DMS114 treated with DMSO at 0.1 percent for 48 hours (cell line): ENCODE measurements around the gene CACNA2D2.

Experiments used
- DNase-seq: peaks from one replicate; lab custom pipeline; 2025; ENCODE audit not compliant: unreplicated experiment; lab: John Stamatoyannopoulos, UW

CACNA2D2 gene

GRCh38 chr3:50430950-50431435 is 72.4 kb downstream of the CACNA2D2 start:
- DNase-seq: no peak

GRCh38 chr3:50430191-50430590 is 73.2 kb downstream of the CACNA2D2 start:
- no peak for DNase-seq

- no peak for DNase-seq
Observed at GRCh38 chr3:50428007-50428633, 75.3 kb downstream of the CACNA2D2 start.

GRCh38 chr3:50427217-50427616 is 76.2 kb downstream of the CACNA2D2 start:
- DNase-seq: no peak

- DNase-seq: no peak
Observed at GRCh38 chr3:50425911-50426310, 77.5 kb downstream of the CACNA2D2 start.

DNA sequence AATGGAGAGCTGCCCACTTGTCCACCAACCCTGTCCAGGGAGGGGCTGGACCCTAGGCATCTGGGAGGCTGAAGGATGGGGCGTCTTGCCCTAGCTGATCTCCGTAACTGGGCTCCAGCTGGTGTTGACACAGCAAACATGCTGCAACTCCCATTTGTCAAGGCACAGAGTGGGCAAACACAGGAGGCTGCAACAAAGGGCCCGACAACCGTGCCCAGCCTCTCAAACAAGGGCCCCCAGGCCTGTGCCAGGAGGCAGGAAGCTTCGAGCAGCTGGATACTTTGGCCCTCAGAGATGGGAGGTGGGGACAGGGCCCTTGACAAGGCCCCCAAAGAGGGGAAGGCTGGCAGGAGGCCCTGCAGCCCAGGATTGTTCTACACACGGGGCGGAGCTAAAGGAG is 79.9 kb downstream of the CACNA2D2 start:
- no peak for DNase-seq

DNA sequence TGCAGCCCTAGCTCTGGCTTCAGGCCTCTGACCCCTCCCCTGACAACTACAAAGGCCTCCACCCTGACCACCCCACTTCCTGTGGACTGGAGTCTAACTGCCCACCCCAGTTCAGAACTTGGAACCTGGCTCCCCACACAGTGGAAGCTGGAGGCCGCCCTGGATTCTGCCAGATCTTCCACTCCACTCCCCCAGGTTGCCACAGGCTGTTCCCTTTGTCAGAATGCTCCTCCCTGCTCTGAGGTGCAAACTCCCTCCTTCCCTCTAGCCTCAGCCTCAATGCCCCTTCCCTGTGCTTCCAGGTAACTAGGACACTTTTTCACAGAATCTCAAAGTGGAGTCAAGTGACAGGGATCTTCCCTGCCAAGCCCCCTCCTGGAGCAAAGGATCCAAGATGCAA is 81.3 kb downstream of the CACNA2D2 start:
- DNase-seq: no peak

GRCh38 chr3:50419595-50420370 is 83.7 kb downstream of the CACNA2D2 start:
- DNase-seq: no peak

- no peak for DNase-seq
Observed at GRCh38 chr3:50418850-50419249, 84.6 kb downstream of the CACNA2D2 start.

DNA sequence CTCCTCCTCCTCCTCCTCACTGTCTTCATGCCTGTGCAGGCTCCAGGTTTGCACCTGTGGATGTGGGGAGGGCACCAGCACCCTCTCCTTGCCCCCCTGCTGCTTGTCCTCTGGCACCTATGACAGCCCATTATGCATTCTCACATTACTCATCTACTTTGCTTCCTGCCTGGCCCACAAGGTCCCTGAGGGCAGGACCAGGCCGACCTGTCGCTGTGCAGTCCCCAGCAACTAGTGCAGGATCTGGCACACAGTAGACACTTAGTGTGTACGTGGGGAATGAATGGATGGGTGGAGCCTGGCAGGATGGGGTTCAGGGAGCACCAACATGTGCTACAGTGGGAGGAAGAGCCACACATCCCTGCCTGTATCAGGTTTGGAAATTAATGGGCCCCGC is 85.8 kb downstream of the CACNA2D2 start:
- no peak for DNase-seq

GRCh38 chr3:50416736-50417636 is 86.4 kb downstream of the CACNA2D2 start:
- no peak for DNase-seq

GRCh38 chr3:50415816-50416215 is 87.6 kb downstream of the CACNA2D2 start:
- DNase-seq: no peak

DNA sequence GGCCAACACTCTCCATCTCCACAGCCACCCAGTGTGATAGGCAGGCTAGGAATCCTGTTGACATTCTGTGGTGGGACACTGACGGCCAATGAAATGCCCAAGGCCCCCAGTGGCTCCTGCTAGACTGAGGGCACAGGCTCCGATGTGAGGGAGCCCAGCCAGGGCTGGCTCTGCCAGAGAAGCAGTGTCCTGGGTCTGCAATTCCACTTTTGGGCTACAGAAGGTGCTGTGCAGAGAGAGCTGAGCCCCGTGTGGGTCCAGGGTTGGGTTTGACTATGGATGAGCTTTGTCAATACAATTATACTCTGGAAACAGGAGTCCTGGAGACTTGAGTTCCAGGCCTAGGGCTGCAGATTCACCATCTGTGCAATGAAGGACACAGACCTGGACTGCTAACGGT is 88.4 kb downstream of the CACNA2D2 start:
- no peak for DNase-seq

GRCh38 chr3:50414616-50415015 is 88.8 kb downstream of the CACNA2D2 start:
- DNase-seq: no peak

GRCh38 chr3:50412231-50412754 is 91.1 kb downstream of the CACNA2D2 start:
- no peak for DNase-seq

- no peak for DNase-seq
Observed at GRCh38 chr3:50411229-50411628, 92.2 kb downstream of the CACNA2D2 start.

DNA sequence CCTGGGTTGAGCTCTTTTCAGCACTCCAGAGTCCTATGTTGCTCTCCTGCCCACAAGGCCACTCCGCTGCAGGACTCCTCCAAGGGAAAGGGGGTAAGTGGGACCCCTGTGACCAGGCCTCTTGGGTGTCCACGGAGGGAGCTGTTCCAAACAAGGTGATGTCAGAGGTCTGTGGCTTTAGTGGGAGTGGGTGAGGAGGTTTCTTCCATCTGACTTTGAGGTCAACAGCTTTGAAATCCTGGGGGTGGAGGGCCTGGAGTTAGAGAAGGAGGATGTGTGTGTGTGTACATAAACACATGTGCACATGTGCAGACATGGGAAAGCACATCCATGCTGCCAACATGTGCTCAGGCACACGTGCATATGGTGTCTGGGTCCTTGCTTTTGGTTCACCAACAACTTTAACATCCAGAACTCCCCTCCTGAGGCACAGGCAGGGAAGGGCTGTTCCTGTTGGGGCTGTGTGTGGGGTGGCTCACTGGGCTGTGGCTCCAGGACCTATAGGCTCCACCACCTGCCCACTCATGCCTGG is 92.8 kb downstream of the CACNA2D2 start:
- no peak for DNase-seq

DNA sequence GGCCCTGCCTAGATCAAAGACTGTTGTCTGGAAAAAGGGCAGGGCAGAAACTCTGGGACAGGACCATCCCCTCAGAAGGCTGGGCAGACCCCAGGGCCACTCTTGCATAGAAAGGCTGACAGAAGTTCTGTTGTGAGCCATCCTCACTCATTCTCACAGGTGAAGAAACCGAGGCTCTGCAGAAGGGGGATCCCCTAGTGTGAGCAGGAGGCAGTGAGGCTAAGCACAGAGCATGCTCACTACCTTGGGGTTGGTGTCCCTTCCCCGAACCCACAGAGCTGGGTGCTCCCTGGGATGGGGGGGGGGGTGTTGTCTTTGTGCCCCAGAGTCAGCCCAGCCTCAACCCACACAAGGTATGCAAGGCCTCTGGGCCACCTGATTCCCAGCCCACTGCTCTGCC is 93.2 kb downstream of the CACNA2D2 start:
- no peak for DNase-seq

- no peak for DNase-seq
Observed at GRCh38 chr3:50408443-50408944, 94.9 kb downstream of the CACNA2D2 start.

DNA sequence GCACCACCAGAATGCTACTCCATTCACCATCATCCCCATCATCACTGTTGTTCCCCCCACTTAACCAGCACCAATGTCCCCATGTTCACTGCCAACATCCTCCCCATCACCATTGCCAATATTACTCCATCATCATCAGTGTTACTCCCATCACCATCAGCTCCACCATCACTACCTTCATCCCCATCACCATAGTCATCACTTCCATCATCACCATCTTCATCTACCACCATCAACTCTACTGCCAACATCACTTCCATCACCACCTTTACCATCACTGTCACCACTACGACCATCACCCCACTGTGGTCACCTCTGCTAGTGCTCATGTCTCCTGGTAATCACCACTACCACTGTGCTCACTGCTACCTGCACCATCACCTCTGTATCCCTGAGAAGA is 96.9 kb downstream of the CACNA2D2 start:
- no peak for DNase-seq

DNA sequence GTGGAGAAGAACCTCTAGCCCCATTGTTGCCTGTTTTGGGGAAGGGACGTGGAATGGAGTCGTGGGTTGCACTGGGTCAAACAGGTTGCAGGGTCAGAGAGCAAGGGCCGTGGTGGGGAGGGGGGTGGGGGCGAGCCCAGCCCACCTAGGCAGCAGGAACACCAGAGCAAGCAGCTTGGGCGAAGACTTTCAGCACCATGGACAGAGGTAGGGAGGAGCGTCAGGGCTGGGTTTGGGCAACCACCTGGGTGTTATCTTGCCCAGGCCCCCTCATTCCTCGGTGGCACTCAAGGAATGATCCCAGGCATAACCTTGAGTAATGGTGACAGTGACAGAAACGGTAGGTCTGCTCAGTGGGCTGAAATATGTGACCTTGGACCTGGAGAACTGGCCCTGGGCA is 98.2 kb downstream of the CACNA2D2 start:
- no peak for DNase-seq
